A673 (cell line): ENCODE results near the gene CD83. TPM values are rescaled to one million over a fixed set of nuclear protein-coding genes. Genes with fewer than 3 reads are reported as not detected.

Experiments
- BruUV-seq: library from RNA; stranded (reverse); fragments of 400-500 nt; replicated peaks from 2 replicates; lab custom pipeline; 2021; lab: Mats Ljungman, UMichigan
- CTCF ChIA-PET: fragments of 300-600 bp; sonication (Branson Sonifier 250); formaldehyde crosslinking; loops from one replicate; lab custom pipeline; 2022; ENCODE audit warnings: antibody characterized with exemption; lab: Charles Lee
- POLR2A ChIA-PET: fragments of 300-600 bp; sonication (Branson Sonifier 250); formaldehyde crosslinking; loops from one replicate; lab custom pipeline; 2022; ENCODE audit warnings: antibody characterized with exemption; ENCODE audit not compliant: low non-redundant PET; lab: Charles Lee
- DNase-seq: peaks from one replicate; pipeline ENCODE4 v3.0.0-alpha.2; 2015; ENCODE audit warnings: low spot score
- H3K27ac ChIP-seq: fragments of 200-600 bp; sonication (generic); 2 replicates; pipeline ENCODE4 v1.5.1; 2016; ENCODE audit warnings: mixed run types, low read depth, mild to moderate bottlenecking, mixed read lengths, antibody characterized with exemption, low read length; ENCODE audit not compliant: poor library complexity, severe bottlenecking
- H3K27me3 ChIP-seq: fragments of 200-600 bp; sonication (generic); replicated peaks from 2 replicates; pipeline ENCODE4 v1.6.1; 2017; ENCODE audit warnings: mixed run types, low read depth, mild to moderate bottlenecking, mixed read lengths, antibody characterized with exemption, low read length; ENCODE audit not compliant: insufficient read depth, poor library complexity
- H3K36me3 ChIP-seq: fragments of 200-600 bp; sonication (generic); 2 replicates; pipeline ENCODE4 v1.6.1; 2016; ENCODE audit warnings: mixed run types, mild to moderate bottlenecking, mixed read lengths, antibody characterized with exemption, low read length; ENCODE audit not compliant: insufficient read depth, poor library complexity, severe bottlenecking
- H3K4me1 ChIP-seq: fragments of 200-600 bp; sonication (generic); 2 replicates; pipeline ENCODE4 v1.6.1; 2017; ENCODE audit warnings: mixed run types, mild to moderate bottlenecking, mixed read lengths, antibody characterized with exemption, low read length; ENCODE audit not compliant: insufficient read depth, poor library complexity, severe bottlenecking
- H3K4me3 ChIP-seq: fragments of 200-600 bp; sonication (generic); 2 replicates; pipeline ENCODE4 v1.5.1; 2016; ENCODE audit warnings: low read depth, mixed run types, mild to moderate bottlenecking, mixed read lengths, low read length; ENCODE audit not compliant: poor library complexity, severe bottlenecking
- H3K9me3 ChIP-seq: fragments of 200-600 bp; sonication (generic); 2 replicates; pipeline ENCODE4 v1.6.1; 2016; ENCODE audit warnings: mixed run types, low read depth, mild to moderate bottlenecking, mixed read lengths, antibody characterized with exemption, low read length; ENCODE audit not compliant: poor library complexity, severe bottlenecking
- EZH2 ChIP-seq: fragments of 200-600 bp; sonication (generic); IDR thresholded peaks from 2 replicates; pipeline ENCODE4 v1.6.1; 2017; ENCODE audit warnings: borderline replicate concordance, low read depth, mild to moderate bottlenecking, mixed read lengths, antibody characterized with exemption, low read length; ENCODE audit not compliant: poor library complexity, severe bottlenecking
- intact Hi-C: fragments of 100-400 bp; cut with micrococcal nuclease; formaldehyde crosslinking; loops from one replicate; pipeline ENCODE4 v1.10.0; 2022; ENCODE audit not compliant: unreplicated experiment
- total RNA-seq: library from RNA; stranded (reverse); gene quantifications from 2 replicates; pipeline ENCODE4 v1.2.3, GENCODE V29; 2021
- TF ChIP-seq, protein P1 (sequence below): fragments of 300-800, 200-600 bp; sonication (generic); conservative IDR thresholded peaks from 2 replicates; pipeline ENCODE4 v1.5.1; 2017; ENCODE audit warnings: low read depth, mild to moderate bottlenecking, antibody characterized with exemption, low read length, moderate library complexity, mixed read lengths

The CD83 gene
- total RNA-seq, 1 experiment from 2014 or later = 14.4 TPM

DNA sequence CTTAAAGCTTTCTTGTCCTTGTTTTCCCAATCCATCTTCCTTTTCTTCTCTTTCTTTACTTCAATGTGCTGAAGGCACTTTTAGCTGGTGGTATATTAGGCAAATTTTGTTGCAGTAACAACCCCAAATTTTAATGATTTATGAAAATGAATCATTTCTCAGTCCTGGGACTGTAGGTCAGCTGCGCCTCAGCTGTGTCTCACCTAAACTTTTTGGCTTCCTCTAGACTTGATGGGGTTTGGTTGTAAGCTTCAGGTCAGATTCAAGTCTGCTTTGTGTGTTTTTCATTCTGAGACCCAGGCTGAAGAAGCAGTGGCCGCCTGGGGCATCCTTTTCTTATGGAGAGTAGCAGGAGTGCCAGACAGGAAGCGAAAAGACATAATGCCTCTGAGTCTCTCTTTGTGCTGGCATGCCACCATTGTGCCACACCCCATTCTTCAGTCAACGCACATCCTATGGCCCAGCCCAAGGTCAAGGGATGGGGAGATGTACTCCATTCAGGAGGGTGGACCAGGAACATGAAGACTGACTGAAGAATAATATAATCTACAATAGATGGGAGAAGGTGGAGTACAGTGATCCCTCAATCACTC, 28.9 kb upstream of the CD83 start:
- no peak for TF ChIP-seq EZH2
- TF ChIP-seq, protein P1, sequence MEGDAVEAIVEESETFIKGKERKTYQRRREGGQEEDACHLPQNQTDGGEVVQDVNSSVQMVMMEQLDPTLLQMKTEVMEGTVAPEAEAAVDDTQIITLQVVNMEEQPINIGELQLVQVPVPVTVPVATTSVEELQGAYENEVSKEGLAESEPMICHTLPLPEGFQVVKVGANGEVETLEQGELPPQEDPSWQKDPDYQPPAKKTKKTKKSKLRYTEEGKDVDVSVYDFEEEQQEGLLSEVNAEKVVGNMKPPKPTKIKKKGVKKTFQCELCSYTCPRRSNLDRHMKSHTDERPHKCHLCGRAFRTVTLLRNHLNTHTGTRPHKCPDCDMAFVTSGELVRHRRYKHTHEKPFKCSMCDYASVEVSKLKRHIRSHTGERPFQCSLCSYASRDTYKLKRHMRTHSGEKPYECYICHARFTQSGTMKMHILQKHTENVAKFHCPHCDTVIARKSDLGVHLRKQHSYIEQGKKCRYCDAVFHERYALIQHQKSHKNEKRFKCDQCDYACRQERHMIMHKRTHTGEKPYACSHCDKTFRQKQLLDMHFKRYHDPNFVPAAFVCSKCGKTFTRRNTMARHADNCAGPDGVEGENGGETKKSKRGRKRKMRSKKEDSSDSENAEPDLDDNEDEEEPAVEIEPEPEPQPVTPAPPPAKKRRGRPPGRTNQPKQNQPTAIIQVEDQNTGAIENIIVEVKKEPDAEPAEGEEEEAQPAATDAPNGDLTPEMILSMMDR = no peak
- intact Hi-C loops = no loop called here
- BruUV-seq = no TSS peak

DNA sequence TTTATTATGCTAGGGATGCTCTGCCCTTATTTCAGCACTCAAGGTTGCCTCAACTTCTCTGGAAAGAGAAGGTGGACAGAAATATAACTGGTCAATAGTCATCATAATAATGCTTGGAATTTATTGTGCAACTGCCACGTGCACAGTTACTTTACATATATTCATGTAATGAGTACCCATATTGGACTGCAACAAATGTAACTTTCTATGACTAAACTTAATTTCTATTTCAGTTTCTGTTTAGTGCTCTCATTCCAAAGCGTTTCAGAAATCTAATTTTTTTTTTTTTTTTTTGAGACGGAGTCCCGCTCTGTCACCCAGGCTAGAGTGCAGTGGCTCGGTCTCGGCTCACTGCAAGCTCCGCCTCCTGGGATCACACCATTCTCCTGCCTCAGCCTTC, 28.3 kb upstream of the CD83 start:
- DNase-seq = no peak
- no peaks in the 10 kb centered on the region for H3K36me3 ChIP-seq
- H3K4me3 ChIP-seq = no peak overlapping the region
- POLR2A ChIA-PET = no interaction called here
- H3K27me3 ChIP-seq = no peaks in the 10 kb centered on the region
- H3K9me3 ChIP-seq = no peaks in the 10 kb centered on the region
- intact Hi-C loops = no loop called here
- CTCF ChIA-PET = no interaction called here
- TF ChIP-seq, protein P1 = no peak
- no peak for TF ChIP-seq EZH2
- BruUV-seq = no TSS peak
- no peak overlapping the region for H3K27ac ChIP-seq
- peaks cover 10% of the 10 kb centered on the region for H3K4me1 ChIP-seq

More for the DNA sequence above, 28.9 kb upstream of the CD83 start:
- H3K4me1 ChIP-seq = peaks cover 10% of the 10 kb centered on the region
- no peaks in the 10 kb centered on the region for H3K9me3 ChIP-seq
- CTCF ChIA-PET = no interaction called here
- peak; percentile 54 for DNase-seq
- POLR2A ChIA-PET = no interaction called here
- no peaks in the 10 kb centered on the region for H3K36me3 ChIP-seq
- H3K4me3 ChIP-seq = no peak overlapping the region
- no peak overlapping the region for H3K27ac ChIP-seq
- H3K27me3 ChIP-seq = no peaks in the 10 kb centered on the region

GRCh38 chr6:14091339-14091978, 26.1 kb upstream of the CD83 start:
- DNase-seq = no peak
- no peak for TF ChIP-seq EZH2
- TF ChIP-seq, protein P1 = no peak
- BruUV-seq = no TSS peak
- Histone ChIP-seq H3K27ac (no peak overlapping the region), H3K9me3 (no peaks in the 10 kb centered on the region), H3K4me3 (no peak overlapping the region), H3K27me3 (no peaks in the 10 kb centered on the region), H3K4me1 (peaks cover 10% of the 10 kb centered on the region), H3K36me3 (no peaks in the 10 kb centered on the region)
- ChIA-PET POLR2A (no interaction called here), CTCF (no interaction called here)
- intact Hi-C loops = no loop called here
